A549 (cell line): ENCODE measurements around the gene ASTE1. TPM values are rescaled to one million over a fixed set of nuclear protein-coding genes. Genes with fewer than 3 reads are reported as not detected.

Source experiments
- ATAC-seq, 2 experiments: fragments of 200-7000 bp in 1 of 2; fragments of >200 bp in 1 of 2; cut with Nextera tagmentation in 1 of 2; cut with Tn5 transposase in 1 of 2; 3 replicates each; pipeline versions ENCODE4 v1.8.0 to v1.9.1; 2018 to 2020; ENCODE audit warnings: mild to moderate bottlenecking in 1 of 2, moderate library complexity in 1 of 2
- CTCF ChIA-PET: fragments of 300-600 bp; sonication (Branson Sonifier 250); formaldehyde crosslinking; extraction: SDS; loops from one replicate; lab custom pipeline; 2021; ENCODE audit warnings: antibody characterized with exemption, inconsistent platforms; lab: Yijun Ruan, JAX
- POLR2A ChIA-PET: fragments of 350-600 bp; formaldehyde crosslinking; extraction: SDS; loops from one replicate; lab custom pipeline; 2021; ENCODE audit warnings: antibody characterized with exemption, inconsistent platforms; lab: Yijun Ruan, JAX
- DNase-seq, 2 experiments: peaks; one replicate each; pipeline versions ENCODE4 v3.0.0 to v3.0.0-alpha.2; 2011 to 2016; ENCODE audit warnings: low read depth in 1 of 2, low spot score in 1 of 2
- FAIRE-seq: peaks from 2 replicates; lab custom pipeline; 2011; peaks lifted over from hg19 to GRCh38; lab: Jason Lieb, UNC
- H3K27ac ChIP-seq, 2 experiments: fragments of >200 bp; sonication (Bioruptor Twin); formaldehyde crosslinking; 3 replicates each; pipeline ENCODE4 v1.5.1; 2016 to 2017
- H3K4me1 ChIP-seq: fragments of >200 bp; sonication (Bioruptor Twin); formaldehyde crosslinking; 3 replicates; pipeline ENCODE4 v1.6.1; 2016
- H3K4me2 ChIP-seq: fragments of >200 bp; sonication (Bioruptor Twin); formaldehyde crosslinking; 3 replicates; pipeline ENCODE4 v1.6.1; 2016
- H3K4me3 ChIP-seq: fragments of >200 bp; sonication (Bioruptor Twin); formaldehyde crosslinking; 3 replicates; pipeline ENCODE4 v1.5.1; 2016
- H3K9me3 ChIP-seq: fragments of >200 bp; sonication (Bioruptor Twin); formaldehyde crosslinking; 3 replicates; pipeline ENCODE4 v1.6.1; 2016
- CBX2 ChIP-seq: fragments of 200-600 bp; sonication (generic); IDR thresholded peaks from 2 replicates; pipeline ENCODE4 v1.6.1; 2016; ENCODE audit warnings: low read depth, mild to moderate bottlenecking, borderline replicate concordance
- CBX8 ChIP-seq: fragments of 200-600 bp; sonication (generic); IDR thresholded peaks from 2 replicates; pipeline ENCODE4 v1.6.1; 2016
- CEBPB ChIP-seq, 2 experiments: fragments of >200 bp in 1 of 2; sonication (Bioruptor Twin) in 1 of 2; formaldehyde crosslinking in 1 of 2; IDR thresholded peaks; 2 replicates each; pipeline ENCODE4 v1.6.1; 2012 to 2016
- CHD2 ChIP-seq: fragments of 150-350 bp; IDR thresholded peaks from 2 replicates; pipeline ENCODE4 v1.6.1; 2014; ENCODE audit warnings: low read length; ENCODE audit not compliant: partially characterized antibody
- EHMT2 ChIP-seq: fragments of 200-600 bp; sonication (generic); IDR thresholded peaks from 2 replicates; pipeline ENCODE4 v1.6.1; 2016; ENCODE audit warnings: antibody characterized with exemption, low read depth, mild to moderate bottlenecking, moderate library complexity
- FOSL2 ChIP-seq, 2 experiments: fragments of 450-650 bp in 1 of 2; fragments of >200 bp in 1 of 2; sonication (Bioruptor Twin) in 1 of 2; formaldehyde crosslinking; IDR thresholded peaks; 2 replicates each; pipeline versions ENCODE4 v1.5.0 to v1.6.1; 2016 to 2020; ENCODE audit warnings: mild to moderate bottlenecking in 1 of 2, moderate library complexity in 1 of 2
- GATA3 ChIP-seq: IDR thresholded peaks from 2 replicates; pipeline ENCODE4 v1.6.1; 2012; ENCODE audit warnings: borderline replicate concordance
- HEYL ChIP-seq: fragments of 250-450 bp; sonication (Bioruptor Pico); IDR thresholded peaks from 2 replicates; pipeline ENCODE4 v1.8.0; 2021; ENCODE audit warnings: mild to moderate bottlenecking, moderate library complexity
- HOXB13 ChIP-seq: fragments of 250-450 bp; sonication (Bioruptor Pico); IDR thresholded peaks from 2 replicates; pipeline ENCODE4 v1.5.0; 2020; ENCODE audit warnings: low read depth, mild to moderate bottlenecking, moderate library complexity
- HOXB5 ChIP-seq: fragments of 250-450 bp; sonication (Bioruptor Pico); IDR thresholded peaks from 2 replicates; pipeline ENCODE4 v1.5.0; 2020; ENCODE audit warnings: mild to moderate bottlenecking, moderate library complexity
- JUN ChIP-seq, 2 experiments: fragments of >200 bp; sonication (Bioruptor Twin); formaldehyde crosslinking; IDR thresholded peaks; 2 replicates in 1 of 2; 3 replicates in 1 of 2; pipeline ENCODE4 v1.6.1; 2016 to 2017
- JUNB ChIP-seq: fragments of >200 bp; sonication (Bioruptor Twin); formaldehyde crosslinking; IDR thresholded peaks from 2 replicates; pipeline ENCODE4 v1.6.1; 2016
- KDM1A ChIP-seq: fragments of 200-600 bp; sonication (generic); IDR thresholded peaks from 2 replicates; pipeline ENCODE4 v1.6.1; 2016; ENCODE audit warnings: low read depth, mild to moderate bottlenecking
- MAFK ChIP-seq: fragments of 450-650 bp; IDR thresholded peaks from 2 replicates; pipeline ENCODE4 v1.6.1; 2014; ENCODE audit not compliant: partially characterized antibody
- MYC ChIP-seq: IDR thresholded peaks from 2 replicates; pipeline ENCODE4 v1.6.1; 2012; ENCODE audit warnings: mild to moderate bottlenecking, inconsistent platforms, low read length, improper control_type of control experiment, borderline replicate concordance
- NR3C1 ChIP-seq: fragments of >200 bp; sonication (Bioruptor Twin); formaldehyde crosslinking; IDR thresholded peaks from 3 replicates; pipeline ENCODE4 v1.6.1; 2017
- PHF8 ChIP-seq: fragments of 200-600 bp; sonication (generic); IDR thresholded peaks from 2 replicates; pipeline ENCODE4 v1.6.1; 2016; ENCODE audit warnings: low read depth, mild to moderate bottlenecking, antibody characterized with exemption, moderate library complexity, borderline replicate concordance
- RNF2 ChIP-seq: fragments of 200-600 bp; sonication (generic); IDR thresholded peaks from 2 replicates; pipeline ENCODE4 v1.6.1; 2016; ENCODE audit warnings: low read depth, mild to moderate bottlenecking, antibody characterized with exemption, moderate library complexity, borderline replicate concordance
- SREBF2 ChIP-seq: fragments of 450-650 bp; IDR thresholded peaks from 2 replicates; pipeline ENCODE4 v1.6.1; 2014; ENCODE audit warnings: mild to moderate bottlenecking, moderate library complexity
- ZC3H11A ChIP-seq: fragments of 450-650 bp; IDR thresholded peaks from 2 replicates; pipeline ENCODE4 v1.6.1; 2014; ENCODE audit warnings: antibody characterized with exemption, mild to moderate bottlenecking
- ZFP36 ChIP-seq: fragments of 450-650 bp; IDR thresholded peaks from 2 replicates; pipeline ENCODE4 v1.6.1; 2014; ENCODE audit warnings: borderline replicate concordance; ENCODE audit not compliant: partially characterized antibody
- ZSCAN20 ChIP-seq: fragments of 250-450 bp; sonication (Bioruptor Pico); IDR thresholded peaks from 2 replicates; pipeline ENCODE4 v1.8.0; 2022; ENCODE audit warnings: mild to moderate bottlenecking, moderate library complexity
- WGBS: methylation state at CpG from one replicate; pipeline ENCODE4 v1.1.6; 2017; ENCODE audit errors: missing lambda C conversion rate; 5-methylcytosine and 5-hydroxymethylcytosine counted together
- polyA plus RNA-seq, 4 experiments: library from polyadenylated mRNA; depleted of rRNA in 3 of 4; stranded (reverse); fragments of >200 nt; fragmentation: RNase III in 1 of 4; extraction: RNeasy Plus Mini Kit Qiagen cat#74134 plus additional on column Dnase treatment in 1 of 4; gene quantifications; 2 replicates in 3 of 4; 3 replicates in 1 of 4; pipeline ENCODE4 v1.2.3, GENCODE V29; 2011 to 2017
- TF ChIP-seq, protein P1 (sequence below): fragments of 150-350 bp; IDR thresholded peaks from 2 replicates; pipeline ENCODE4 v1.6.1; 2014; ENCODE audit warnings: low read depth, mild to moderate bottlenecking, low read length
- TF ChIP-seq, protein P2 (sequence below): fragments of >200 bp; sonication (Bioruptor Twin); formaldehyde crosslinking; IDR thresholded peaks from 2 replicates; pipeline ENCODE4 v1.6.1; 2016
- TF ChIP-seq, protein P3 (sequence below): IDR thresholded peaks from 2 replicates; pipeline ENCODE4 v1.6.1; 2012; ENCODE audit warnings: low read depth, borderline replicate concordance
- TF ChIP-seq, protein P4 (sequence below): fragments of >200 bp; sonication (Bioruptor Twin); formaldehyde crosslinking; IDR thresholded peaks from 3 replicates; pipeline ENCODE4 v1.6.1; 2016
- TF ChIP-seq, protein P5 (sequence below): IDR thresholded peaks from 2 replicates; pipeline ENCODE4 v1.6.1; 2012

The ASTE1 gene
- polyA plus RNA-seq, 2 of the 4 experiments (the other 2 are of a cell fraction): 3.6 to 6.9 TPM

DNA sequence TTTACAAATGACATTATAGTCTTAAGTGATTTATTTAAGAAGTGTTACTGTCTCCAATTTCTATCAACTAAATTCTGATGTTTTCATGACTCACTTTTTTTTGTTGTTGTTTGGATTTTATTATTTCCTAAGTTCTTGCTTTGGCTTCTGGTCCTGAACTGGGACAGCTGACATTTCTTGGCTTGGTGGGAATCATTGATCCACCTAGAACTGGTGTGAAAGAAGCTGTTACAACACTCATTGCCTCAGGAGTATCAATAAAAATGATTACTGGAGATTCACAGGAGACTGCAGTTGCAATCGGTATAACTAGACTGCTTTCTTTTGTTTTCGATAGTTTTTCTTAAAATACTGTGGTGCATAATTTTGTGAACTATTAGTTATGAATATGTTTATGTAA is 47.5 kb downstream of the ASTE1 start:
- H3K4me2 ChIP-seq: no peak overlapping the region
- TF ChIP-seq HOXB5 (CRISPR knock-in tag): no peak
- TF ChIP-seq, protein P1, sequence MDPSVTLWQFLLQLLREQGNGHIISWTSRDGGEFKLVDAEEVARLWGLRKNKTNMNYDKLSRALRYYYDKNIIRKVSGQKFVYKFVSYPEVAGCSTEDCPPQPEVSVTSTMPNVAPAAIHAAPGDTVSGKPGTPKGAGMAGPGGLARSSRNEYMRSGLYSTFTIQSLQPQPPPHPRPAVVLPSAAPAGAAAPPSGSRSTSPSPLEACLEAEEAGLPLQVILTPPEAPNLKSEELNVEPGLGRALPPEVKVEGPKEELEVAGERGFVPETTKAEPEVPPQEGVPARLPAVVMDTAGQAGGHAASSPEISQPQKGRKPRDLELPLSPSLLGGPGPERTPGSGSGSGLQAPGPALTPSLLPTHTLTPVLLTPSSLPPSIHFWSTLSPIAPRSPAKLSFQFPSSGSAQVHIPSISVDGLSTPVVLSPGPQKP: no peak
- TF ChIP-seq GATA3: no peak
- TF ChIP-seq EHMT2: no peak
- no peak for TF ChIP-seq MAFK
- TF ChIP-seq, protein P2, sequence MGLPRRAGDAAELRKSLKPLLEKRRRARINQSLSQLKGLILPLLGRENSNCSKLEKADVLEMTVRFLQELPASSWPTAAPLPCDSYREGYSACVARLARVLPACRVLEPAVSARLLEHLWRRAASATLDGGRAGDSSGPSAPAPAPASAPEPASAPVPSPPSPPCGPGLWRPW: no peak
- no peak for TF ChIP-seq ZFP36
- no peak for TF ChIP-seq JUNB
- no peak for TF ChIP-seq KDM1A
- TF ChIP-seq HEYL (CRISPR knock-in tag): no peak
- TF ChIP-seq, all 56 proteins: peak for 0
- WGBS: 92% methylated on average over 2 of the region's 2 CpGs
- POLR2A ChIA-PET: no interaction called here
- FAIRE-seq (no peak), ATAC-seq (no peak), DNase-seq (no peak)
- CTCF ChIA-PET: no interaction called here
- no peak overlapping the region for H3K27ac ChIP-seq
- H3K9me3 ChIP-seq: no peaks in the 10 kb centered on the region
- no peak overlapping the region for H3K4me3 ChIP-seq
- H3K4me1 ChIP-seq: no peaks in the 10 kb centered on the region

DNA sequence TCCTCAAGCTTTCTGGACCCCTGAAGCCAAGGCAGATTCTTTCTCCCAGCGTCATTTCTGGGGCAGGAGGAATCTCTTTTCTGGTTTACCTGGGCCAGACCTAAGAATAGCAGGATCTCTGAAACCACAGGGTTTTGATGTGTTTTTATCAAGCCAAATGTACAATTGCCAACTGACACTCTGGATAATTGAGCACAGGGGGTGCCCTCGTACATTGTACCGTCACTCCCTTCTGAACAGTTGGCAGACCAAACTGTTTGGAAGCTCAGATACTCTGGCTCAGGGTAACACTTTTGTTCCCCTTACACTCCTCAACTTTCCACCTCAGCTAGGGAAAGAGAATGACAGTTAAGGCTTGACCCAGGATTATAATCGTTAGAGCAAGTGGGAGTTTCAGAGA is 49.9 kb downstream of the ASTE1 start:
- ATAC-seq: no peak
- Histone ChIP-seq H3K9me3 (no peaks in the 10 kb centered on the region), H3K4me2 (no peak overlapping the region), H3K4me1 (no peaks in the 10 kb centered on the region), H3K27ac (no peak overlapping the region), H3K4me3 (no peak overlapping the region)
- ChIA-PET POLR2A (no interaction called here), CTCF (interaction anchor here (0.5 kb wide), 1 partner anchor 1241 kb away, joined by 3 read pairs; no protein-coding TSS in a partner anchor)
- TF ChIP-seq, protein P3, sequence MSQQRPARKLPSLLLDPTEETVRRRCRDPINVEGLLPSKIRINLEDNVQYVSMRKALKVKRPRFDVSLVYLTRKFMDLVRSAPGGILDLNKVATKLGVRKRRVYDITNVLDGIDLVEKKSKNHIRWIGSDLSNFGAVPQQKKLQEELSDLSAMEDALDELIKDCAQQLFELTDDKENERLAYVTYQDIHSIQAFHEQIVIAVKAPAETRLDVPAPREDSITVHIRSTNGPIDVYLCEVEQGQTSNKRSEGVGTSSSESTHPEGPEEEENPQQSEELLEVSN: no peak
- TF ChIP-seq SREBF2: no peak
- TF ChIP-seq CBX2: no peak
- TF ChIP-seq HOXB5 (CRISPR knock-in tag): no peak
- TF ChIP-seq KDM1A: no peak
- TF ChIP-seq JUN (IDR thresholded peaks at IDR 0.05): no peak
- no peak for TF ChIP-seq CHD2
- TF ChIP-seq MYC: no peak
- no peak for TF ChIP-seq NR3C1
- no peak for TF ChIP-seq FOSL2 (IDR thresholded peaks at IDR 0.05)
- TF ChIP-seq FOSL2 (CRISPR knock-in tag; IDR thresholded peaks at IDR 0.05): no peak
- TF ChIP-seq, protein P4, sequence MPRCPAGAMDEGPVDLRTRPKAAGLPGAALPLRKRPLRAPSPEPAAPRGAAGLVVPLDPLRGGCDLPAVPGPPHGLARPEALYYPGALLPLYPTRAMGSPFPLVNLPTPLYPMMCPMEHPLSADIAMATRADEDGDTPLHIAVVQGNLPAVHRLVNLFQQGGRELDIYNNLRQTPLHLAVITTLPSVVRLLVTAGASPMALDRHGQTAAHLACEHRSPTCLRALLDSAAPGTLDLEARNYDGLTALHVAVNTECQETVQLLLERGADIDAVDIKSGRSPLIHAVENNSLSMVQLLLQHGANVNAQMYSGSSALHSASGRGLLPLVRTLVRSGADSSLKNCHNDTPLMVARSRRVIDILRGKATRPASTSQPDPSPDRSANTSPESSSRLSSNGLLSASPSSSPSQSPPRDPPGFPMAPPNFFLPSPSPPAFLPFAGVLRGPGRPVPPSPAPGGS: no peak
- no peak for TF ChIP-seq PHF8
- TF ChIP-seq GATA3: no peak
- TF ChIP-seq, protein P5, sequence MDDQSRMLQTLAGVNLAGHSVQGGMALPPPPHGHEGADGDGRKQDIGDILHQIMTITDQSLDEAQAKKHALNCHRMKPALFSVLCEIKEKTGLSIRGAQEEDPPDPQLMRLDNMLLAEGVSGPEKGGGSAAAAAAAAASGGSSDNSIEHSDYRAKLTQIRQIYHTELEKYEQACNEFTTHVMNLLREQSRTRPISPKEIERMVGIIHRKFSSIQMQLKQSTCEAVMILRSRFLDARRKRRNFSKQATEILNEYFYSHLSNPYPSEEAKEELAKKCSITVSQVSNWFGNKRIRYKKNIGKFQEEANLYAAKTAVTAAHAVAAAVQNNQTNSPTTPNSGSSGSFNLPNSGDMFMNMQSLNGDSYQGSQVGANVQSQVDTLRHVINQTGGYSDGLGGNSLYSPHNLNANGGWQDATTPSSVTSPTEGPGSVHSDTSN: no peak
- no peak for TF ChIP-seq CBX8
- no peak for TF ChIP-seq HOXB13 (CRISPR knock-in tag)
- no peak for TF ChIP-seq CEBPB (IDR thresholded peaks at IDR 0.05)
- TF ChIP-seq RNF2: no peak
- TF ChIP-seq ZSCAN20 (CRISPR knock-in tag): no peak
- no peak for TF ChIP-seq ZC3H11A
- 95% methylated on average over 4 of the region's 4 CpGs for WGBS
- FAIRE-seq: no peak
- DNase-seq: no peak
